DMS 273 (cell line): Measurements from ENCODE around the gene RPA3.
A peak's percentile ranks its signal among the peaks of the same experiment; 100 is the strongest.

Source experiments
- DNase-seq: peaks from one replicate; lab custom pipeline; 2025; ENCODE audit not compliant: unreplicated experiment; lab: John Stamatoyannopoulos, UW

The RPA3 gene

GRCh38 chr7:7718492-7718891, at the start of gene RPA3:
Gene RPA3, minus strand, starts transcription at chr7:7718607. Its CDS starts 78,189 bp downstream, at chr7:7640418.
- peak; percentile 65 for DNase-seq

DNA sequence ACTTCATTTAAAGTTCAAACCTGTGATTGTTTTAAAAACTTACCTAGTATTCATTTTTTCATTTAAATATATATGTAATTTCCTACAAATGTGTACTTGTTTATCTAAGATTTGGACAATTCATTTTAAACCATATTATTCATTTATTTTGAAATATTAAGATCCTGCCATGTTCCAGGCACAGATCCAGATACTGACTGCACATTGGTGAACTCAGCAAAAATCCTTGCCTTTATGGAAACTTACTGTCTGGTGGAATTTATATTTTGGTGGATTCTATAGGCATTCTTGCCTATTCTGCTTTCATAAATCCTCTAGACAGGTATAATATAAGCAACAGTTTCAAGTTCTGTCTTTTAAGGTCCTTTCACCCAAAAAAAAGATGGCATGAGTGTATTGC, 48.3 kb upstream of the RPA3 start:
- DNase-seq, result peak; percentile 30

DNA sequence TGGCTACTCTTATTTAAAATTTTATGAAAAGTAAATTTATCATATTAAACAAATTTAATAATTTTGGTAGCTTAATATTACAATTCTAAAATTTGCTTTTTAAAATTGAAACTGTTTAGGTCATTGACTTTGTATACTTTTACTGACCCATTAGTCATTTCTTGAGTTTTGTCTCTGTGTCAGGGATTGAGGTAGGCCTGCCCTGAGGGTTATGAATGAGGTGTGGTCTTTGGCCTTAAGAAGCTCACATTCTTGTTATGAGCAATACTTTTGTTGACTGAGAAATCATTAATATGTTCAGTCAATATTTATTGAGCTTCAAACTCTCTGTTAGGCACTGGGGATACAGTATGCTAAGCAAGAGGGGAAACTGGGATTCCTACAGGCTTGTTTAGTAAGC, 47.0 kb upstream of the RPA3 start:
- DNase-seq, result no peak

DNA sequence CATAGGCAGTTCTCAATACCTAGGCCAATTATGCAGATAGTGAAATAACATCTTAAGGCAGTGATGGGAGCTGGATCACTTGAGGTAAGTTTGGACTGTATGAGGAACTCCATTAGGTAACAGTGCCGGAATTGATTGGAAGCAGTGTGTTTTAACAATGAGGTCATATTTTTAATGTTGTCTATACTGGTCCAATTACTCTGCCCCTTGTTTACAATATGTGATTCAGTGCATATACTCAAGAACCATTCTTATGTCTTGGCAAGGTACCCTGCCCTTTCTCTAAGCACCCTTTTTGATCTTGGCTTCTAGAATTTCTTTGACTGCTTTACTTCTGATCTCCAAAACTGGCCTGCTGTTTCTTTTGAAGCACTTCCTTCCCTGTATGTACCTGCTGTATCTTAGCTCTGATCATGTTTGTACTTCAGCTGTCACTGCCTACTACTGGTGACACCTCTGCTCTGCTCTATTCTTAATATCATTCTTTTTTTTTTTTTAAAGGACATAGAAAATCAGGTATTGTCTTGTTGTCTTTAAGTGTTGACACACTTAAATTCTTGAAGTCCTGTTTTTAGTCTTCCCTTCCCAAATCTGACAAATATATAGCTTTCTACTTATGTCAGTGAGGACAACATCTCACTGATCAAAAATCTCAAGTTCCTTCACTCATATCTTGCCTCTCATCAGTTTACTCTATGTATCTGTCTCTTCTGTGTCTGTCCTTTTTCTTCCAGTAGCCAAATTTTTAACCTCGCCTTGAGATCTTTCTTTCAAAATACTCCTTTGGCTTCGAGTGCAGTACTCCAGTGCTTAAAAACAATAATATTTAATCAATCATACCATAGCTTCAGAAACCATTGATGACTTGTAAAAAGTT, 46.4 kb upstream of the RPA3 start:
- DNase-seq, result peak; percentile 62

- DNase-seq, result peak; percentile 49
Measured at GRCh38 chr7:7761974-7762779, 43.8 kb upstream of the RPA3 start.

GRCh38 chr7:7761340-7761973, 43.0 kb upstream of the RPA3 start:
- DNase-seq, result peak; percentile 88

DNA sequence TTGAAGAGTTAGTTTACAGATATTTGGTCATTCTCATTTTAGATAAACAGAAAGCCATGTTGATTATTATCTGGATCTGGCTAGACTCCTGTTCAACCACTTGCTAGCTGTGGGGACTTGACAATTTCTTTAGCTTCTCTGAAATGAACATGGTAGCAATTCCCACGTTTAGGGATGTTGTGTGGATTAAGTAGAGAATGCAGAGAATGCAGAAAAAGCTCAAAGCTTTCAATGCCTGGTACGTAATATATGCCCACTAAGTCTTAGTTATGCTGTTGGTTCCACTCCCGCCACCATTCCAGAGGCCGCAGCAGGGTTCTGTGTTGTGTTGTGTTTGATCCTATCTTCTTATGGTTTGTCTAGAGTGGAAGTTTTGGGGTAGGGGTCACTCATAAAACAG, 39.2 kb upstream of the RPA3 start:
- DNase-seq, result no peak

DNA sequence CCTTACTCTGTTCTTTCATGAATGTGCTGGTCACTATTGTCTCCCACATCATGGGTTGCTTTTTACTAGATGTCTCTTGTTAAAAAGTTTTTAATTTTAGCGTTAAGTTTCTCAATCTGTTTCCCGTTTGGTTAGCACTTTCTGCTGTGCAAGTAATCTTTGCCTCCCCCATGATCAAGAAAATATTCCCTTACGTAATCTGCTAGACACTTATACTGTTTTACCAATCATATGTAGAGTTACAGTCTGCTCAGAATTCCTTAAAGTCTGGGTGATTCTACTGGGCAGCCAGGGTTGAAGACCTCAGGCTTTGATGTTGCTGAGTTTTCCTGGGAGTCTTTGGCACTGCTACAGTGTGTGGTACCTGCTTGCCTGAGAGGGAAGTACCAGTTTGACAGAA, 38.2 kb upstream of the RPA3 start:
- DNase-seq, result no peak

DNA sequence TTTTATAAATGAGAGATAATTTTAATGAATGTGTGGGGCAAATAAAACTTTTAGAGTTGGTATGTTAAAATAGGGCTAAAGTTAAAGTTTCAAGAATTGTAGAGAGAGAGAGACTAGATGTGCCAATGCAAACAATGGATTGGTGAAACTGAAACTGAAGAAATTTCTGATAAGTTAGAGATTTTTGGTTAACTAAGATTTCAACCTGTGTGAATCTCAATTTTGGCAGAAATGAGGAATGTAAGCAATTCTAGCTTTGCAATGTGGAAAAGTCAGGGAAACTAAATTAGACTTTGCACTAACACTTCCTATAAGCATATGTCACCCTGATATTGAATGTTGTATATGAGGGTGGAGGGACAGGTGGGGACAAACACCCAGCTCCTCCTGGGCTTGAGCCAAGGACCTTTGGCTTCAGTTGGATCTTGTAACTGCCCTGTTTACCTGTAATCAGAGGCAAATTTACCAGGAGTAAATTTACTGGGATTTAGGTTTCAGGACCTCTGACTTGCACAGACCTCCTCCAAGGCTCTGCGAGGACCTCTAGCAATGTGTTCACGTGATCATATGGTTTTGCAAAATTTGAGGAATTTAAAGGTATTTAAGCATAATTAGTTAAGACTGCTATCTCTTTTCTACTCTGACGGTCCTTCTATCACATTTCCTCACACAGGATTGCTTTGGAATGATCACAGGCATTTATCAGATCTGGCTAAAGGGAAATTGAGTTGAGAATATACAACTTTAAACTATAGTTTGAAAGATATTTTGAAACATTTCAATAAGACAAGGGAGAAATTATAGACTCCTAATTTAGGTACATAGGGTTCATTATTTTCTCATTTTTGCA, 33.1 kb upstream of the RPA3 start:
- peak; percentile 50 for DNase-seq

- DNase-seq, result no peak
Measured at GRCh38 chr7:7750571-7751242, 32.3 kb upstream of the RPA3 start.

DNA sequence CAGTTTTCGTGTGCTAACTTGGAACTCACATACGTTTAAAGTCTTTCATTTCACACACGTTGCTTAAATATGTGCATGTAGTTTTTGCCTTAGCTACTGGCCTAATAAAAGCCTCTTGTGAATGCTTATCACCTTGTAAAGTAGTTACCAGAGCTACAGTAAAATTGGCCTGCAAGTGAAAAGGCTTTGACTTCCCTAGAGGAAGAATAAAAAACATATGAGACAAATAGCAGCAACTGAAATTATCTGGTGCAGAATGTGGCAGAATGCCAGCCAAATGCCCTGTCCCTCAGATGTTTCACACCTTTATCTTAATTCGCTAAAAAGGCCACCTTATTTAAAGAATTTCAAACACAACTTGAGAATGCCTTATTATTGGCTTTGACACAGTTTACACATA, 28.1 kb upstream of the RPA3 start:
- peak; percentile 63 for DNase-seq

GRCh38 chr7:7745966-7746365, 27.6 kb upstream of the RPA3 start:
- DNase-seq, result no peak

GRCh38 chr7:7745258-7745657, 26.9 kb upstream of the RPA3 start:
- DNase-seq, result no peak

GRCh38 chr7:7742223-7742622, 23.8 kb upstream of the RPA3 start:
- DNase-seq, result peak; percentile 23

GRCh38 chr7:7740037-7740355, 21.6 kb upstream of the RPA3 start:
- DNase-seq, result no peak

DNA sequence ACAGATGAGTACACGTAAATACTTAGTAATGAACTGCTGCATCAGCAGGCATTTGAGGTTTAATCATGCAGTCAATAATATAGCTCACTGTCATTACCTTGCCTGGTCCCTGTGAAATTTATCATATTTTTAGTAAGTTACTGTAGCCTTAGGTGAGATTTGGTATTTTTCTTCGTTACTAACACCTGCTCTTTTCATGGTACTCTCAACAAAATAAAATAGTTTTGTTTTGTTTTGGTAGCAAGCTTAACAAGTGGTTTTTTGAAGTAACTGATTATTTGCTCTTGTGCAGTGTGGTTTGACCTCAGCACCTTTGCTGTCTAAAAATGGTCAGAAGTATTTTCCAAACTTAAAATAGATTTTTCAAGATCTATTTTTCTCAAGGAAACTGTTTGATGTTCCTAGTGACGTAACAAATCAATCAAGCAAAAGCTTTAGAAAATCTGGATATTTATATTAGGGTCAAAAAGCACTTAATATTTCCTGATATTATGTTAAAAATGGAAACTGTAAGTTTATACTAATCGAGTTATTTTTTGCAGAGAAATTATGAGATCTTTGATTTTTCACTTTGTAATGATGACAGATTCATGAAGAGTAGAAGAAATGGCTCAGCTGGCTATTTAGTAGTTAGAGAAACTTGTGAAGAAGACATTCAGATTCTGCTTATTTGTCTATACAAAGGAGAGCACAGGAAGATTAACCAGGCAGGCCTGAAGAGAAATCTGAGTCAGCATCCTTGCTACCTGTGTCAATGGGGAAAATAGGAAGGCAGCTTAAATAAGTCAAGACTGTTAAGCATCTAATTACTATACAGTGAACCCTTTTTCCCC, 21.0 kb upstream of the RPA3 start:
- peak; percentile 38 for DNase-seq

- DNase-seq, result peak; percentile 73
Measured at GRCh38 chr7:7738622-7739021, 20.2 kb upstream of the RPA3 start.

DNA sequence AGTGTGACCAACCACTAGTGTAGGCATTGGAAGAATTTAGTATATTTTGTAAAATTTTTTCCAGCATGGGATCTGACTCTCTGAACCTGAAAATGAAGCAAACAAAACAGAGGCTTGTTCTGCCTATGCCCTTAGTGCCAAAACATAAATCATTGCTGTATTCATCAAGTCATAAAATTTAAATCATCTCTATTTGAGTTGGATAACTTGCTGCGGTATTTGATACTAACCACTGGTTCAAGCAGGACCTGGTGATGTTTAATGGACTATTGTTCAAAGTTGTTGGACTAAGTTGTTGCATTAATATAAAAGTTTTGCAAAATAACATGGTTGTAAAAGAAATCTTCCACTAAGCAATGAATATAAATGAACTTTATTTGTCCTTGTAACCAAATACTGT, 19.8 kb upstream of the RPA3 start:
- peak; percentile 41 for DNase-seq

GRCh38 chr7:7737674-7738073, 19.3 kb upstream of the RPA3 start:
- no peak for DNase-seq
